Erythroblast (primary cell): ENCODE data around the gene NKD1.

Experiments used
- GATA1 ChIP-seq: IDR thresholded peaks from 2 replicates; pipeline ENCODE4 v1.6.1; 2011; ENCODE audit warnings: low read depth, mild to moderate bottlenecking, control low read depth, low read length, moderate library complexity
- POLR2A ChIP-seq: IDR thresholded peaks from 2 replicates; pipeline ENCODE4 v1.6.1; 2011; ENCODE audit warnings: mild to moderate bottlenecking, low read length

GRCh38 chr16:50604065-50604418 is 55.8 kb downstream of the NKD1 start:
- TF ChIP-seq POLR2A, result no peak
- TF ChIP-seq GATA1, result no peak
